Smooth muscle cell of the pulmonary artery (primary cell): ENCODE data around the gene PMEL. TPM values are rescaled to one million over a fixed set of nuclear protein-coding genes. Genes with fewer than 3 reads are reported as not detected.

Experiments
- total RNA-seq: library from RNA; depleted of rRNA; stranded (reverse); fragments of >200 nt; gene quantifications from 2 replicates; pipeline ENCODE4 v1.2.3, GENCODE V29; 2014

The PMEL gene
- 0.65 and 0.76 TPM in 2 replicates for total RNA-seq

DNA sequence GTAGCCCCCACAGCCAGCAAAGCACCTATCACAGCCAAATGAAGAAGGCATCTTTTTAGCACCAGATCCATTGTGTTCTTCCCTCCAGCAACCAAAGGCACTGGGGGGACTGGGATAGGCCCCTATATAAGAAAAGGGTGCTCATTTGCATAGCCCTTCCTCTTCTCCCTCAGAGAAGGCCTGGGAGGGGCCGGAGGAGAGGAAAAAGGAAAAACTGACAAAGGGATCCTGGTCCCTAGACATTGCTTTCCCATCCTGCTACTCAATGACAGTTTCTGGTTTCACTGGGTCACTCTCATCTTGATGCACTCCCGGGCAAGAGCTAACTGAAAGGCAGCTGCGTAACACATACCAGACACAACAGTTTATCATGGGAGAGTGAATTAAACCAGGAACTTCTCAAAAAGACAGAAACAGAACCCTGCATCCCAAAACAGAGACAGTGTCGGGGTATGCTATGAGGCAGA, at the start of gene PMEL:
TSS of gene PMEL (minus strand) at position 102 of the 467 bp plus-strand sequence. CDS start at position 71, 31 bp downstream.

GRCh38 chr12:55996715-55997534, 31.1 kb upstream of the PMEL start, which contains the start of gene SUOX:
Gene SUOX, plus strand, starts transcription at chr12:55997276. Its CDS starts 4,946 bp downstream, at chr12:56002222.

DNA sequence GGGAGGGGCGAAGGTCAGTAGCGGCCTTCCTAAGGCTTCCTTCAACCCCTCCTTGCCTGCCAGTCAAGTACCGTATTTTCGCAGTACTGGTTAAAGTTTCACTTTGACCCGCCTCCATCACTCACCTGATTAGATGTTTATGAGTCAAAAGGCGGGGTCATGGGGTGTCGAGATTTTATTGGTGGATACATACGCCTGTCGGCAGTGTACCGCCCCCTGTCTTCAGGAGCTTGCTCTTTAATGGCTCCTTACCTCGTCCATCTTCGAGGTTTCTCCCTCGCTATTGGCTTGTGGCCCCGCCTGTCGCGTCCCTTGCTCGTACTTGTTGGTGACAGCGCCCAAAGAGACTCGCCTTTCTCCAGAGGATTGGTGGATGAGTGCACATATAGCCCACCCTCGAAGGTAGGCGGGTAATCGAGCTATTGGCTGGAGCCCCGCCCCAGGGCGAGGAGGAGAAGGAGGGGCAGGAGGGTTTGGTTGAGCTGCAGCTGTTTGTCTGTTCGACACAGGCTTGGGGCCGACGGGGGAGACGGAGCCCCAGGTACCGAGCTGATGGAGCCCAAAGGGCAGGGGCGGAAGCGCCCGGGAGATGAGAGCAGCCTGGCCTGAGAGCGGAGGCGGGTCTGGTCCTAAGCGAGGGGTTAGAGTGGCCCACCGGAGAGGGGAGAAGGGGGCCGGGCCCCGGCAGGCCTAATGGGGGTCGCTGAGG, 7.9 kb upstream of the PMEL start, which contains the start of gene RAB5B:
TSS of gene RAB5B (plus strand) at position 480 of the 709 bp plus-strand sequence. CDS start 12,883 bp downstream, outside the sequence.

GRCh38 chr12:55966408-55967281, 803 bp upstream of the PMEL start, which contains the start of gene CDK2:
Gene CDK2, plus strand, starts transcription at chr12:55966830. Its CDS starts 179 bp downstream, at chr12:55967009.

GRCh38 chr12:55930771-55931316, 35.0 kb downstream of the PMEL start, which contains the start of gene DGKA:
Gene DGKA, plus strand, starts transcription at chr12:55931162. Its CDS starts 5,342 bp downstream, at chr12:55936504.

DNA sequence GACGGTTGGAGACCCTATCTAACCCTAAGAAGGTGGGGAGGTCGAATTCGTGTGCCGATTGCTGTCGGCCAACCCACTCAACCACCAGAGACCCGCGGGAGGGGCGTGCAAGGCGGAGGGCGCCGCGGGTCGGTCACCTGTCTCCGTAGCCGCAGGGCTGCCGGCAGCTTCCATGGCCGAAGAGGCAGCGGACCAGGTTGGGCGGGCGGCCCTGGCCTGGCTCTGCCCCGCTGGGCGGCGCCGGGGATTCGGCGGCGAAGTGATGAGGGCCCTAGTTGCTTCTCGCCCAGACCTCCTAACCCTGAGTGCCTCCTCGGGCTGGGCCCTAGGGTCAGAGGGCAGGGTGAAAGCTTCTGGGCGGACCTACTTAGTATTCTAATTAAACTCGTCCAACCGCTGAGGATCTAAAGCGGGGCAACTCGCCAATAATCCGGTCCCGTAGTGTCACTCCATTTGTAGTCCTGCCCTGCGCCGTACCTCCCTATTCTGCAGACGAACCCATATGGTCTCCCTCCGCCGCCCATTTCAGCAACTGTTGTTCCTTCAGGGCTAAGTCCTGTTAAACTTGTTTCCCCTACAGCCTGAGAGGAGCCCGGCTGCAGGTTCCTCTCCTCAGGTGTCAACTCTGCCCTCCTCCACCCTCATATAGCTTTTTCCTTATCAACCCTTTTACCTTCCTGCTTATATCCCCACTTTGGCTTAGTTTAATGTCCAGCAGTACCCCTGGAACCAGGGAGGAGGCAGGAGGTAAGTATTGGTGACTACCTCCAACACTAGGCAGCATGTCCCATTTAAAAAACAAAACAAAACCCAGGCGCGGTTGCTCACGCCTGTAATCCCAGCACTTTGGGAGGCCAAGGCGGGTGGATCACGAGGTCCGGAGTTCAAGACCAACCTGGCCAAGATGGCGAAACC, 38.0 kb downstream of the PMEL start, which contains the start of gene PYM1:
TSS of gene PYM1 (minus strand) at position 307 of the 915 bp plus-strand sequence. CDS start at position 174, 133 bp downstream.

Other genes starting within 250 kb of the PMEL start
- gene BLOC1S1, start 250.0 kb downstream of the PMEL start, total RNA-seq = 36.1 and 41.2 TPM in 2 replicates
- 13.8 and 34.9 TPM in 2 replicates for gene RDH5, start 245.6 kb downstream of the PMEL start, total RNA-seq
- gene CD63, start 237.0 kb downstream of the PMEL start, total RNA-seq = 1,787 and 2,090 TPM in 2 replicates
- 12.2 and 15.3 TPM in 2 replicates for gene GDF11, start 222.9 kb downstream of the PMEL start, total RNA-seq
- 44.2 and 48.0 TPM in 2 replicates for gene SARNP, start 148.3 kb downstream of the PMEL start, total RNA-seq
- 27.8 and 30.4 TPM in 2 replicates for gene ORMDL2, start 148.0 kb downstream of the PMEL start, total RNA-seq
- gene DNAJC14, start 136.5 kb downstream of the PMEL start, total RNA-seq = 54.3 and 56.2 TPM in 2 replicates
- 5.8 and 16.2 TPM in 2 replicates for gene MMP19, start 123.1 kb downstream of the PMEL start, total RNA-seq
- gene PYM1, start 38.1 kb downstream of the PMEL start, total RNA-seq = 18.1 and 19.2 TPM in 2 replicates
- 62.4 and 86.8 TPM in 2 replicates for gene DGKA, start 34.9 kb downstream of the PMEL start, total RNA-seq
- gene CDK2, start 788 bp upstream of the PMEL start, total RNA-seq = 8.9 and 20.2 TPM in 2 replicates
- gene RAB5B, start 8.0 kb upstream of the PMEL start, total RNA-seq = 64.1 and 80.2 TPM in 2 replicates
- gene SUOX, start 31.2 kb upstream of the PMEL start, total RNA-seq = 12.6 and 13.0 TPM in 2 replicates
- gene IKZF4, start 55.0 kb upstream of the PMEL start, total RNA-seq = 2.4 and 2.7 TPM in 2 replicates
- gene RPS26, start 75.9 kb upstream of the PMEL start, total RNA-seq = 30.0 and 59.0 TPM in 2 replicates
- 0.10 and 0.52 TPM in 2 replicates for gene ERBB3, start 114.1 kb upstream of the PMEL start, total RNA-seq
- 82.9 and 117 TPM in 2 replicates for gene PA2G4, start 138.5 kb upstream of the PMEL start, total RNA-seq
- 1,763 and 2,202 TPM in 2 replicates for gene RPL41, start 150.6 kb upstream of the PMEL start, total RNA-seq
- gene ZC3H10, start 152.2 kb upstream of the PMEL start, total RNA-seq = 5.3 and 5.5 TPM in 2 replicates
- 237 and 257 TPM in 2 replicates for gene ESYT1, start 162.2 kb upstream of the PMEL start, total RNA-seq
- gene MYL6B, start 186.5 kb upstream of the PMEL start, total RNA-seq = 56.4 and 58.6 TPM in 2 replicates
- gene MYL6, start 192.3 kb upstream of the PMEL start, total RNA-seq = 850 and 1,190 TPM in 2 replicates
- gene SMARCC2, start 223.4 kb upstream of the PMEL start, total RNA-seq = 55.4 and 57.7 TPM in 2 replicates